Natural killer cell (primary cell): ENCODE data around the gene NABP2. TPM values are rescaled to one million over a fixed set of nuclear protein-coding genes. Genes with fewer than 3 reads are reported as not detected.

ENCODE experiments used
- ATAC-seq, 3 donors: fragments of 150-1000 bp in 2 of 3; fragments of 200-7000 bp in 1 of 3; cut with Tn5 transposase; 1 replicate in 1 of 3; 2 replicates in 2 of 3; pipeline ENCODE4 v1.10.0; 2021; ENCODE audit warnings: mild to moderate bottlenecking in 2 of 3, moderate library complexity in 2 of 3
- DNase-seq, 2 donors: peaks; one replicate each; pipeline versions ENCODE4 v3.0.0 to v3.0.0-alpha.2; 2013 to 2021; ENCODE audit warnings: mixed read lengths in 1 of 2
- H3K27ac ChIP-seq: one replicate; pipeline ENCODE4 v1.5.1; 2013; ENCODE audit warnings: mild to moderate bottlenecking, low read length
- H3K27me3 ChIP-seq: one replicate; pipeline ENCODE4 v1.6.1; 2013; ENCODE audit warnings: low read length; ENCODE audit not compliant: control insufficient read depth, insufficient read depth
- H3K36me3 ChIP-seq: one replicate; pipeline ENCODE4 v1.6.1; 2013; ENCODE audit warnings: low read length; ENCODE audit not compliant: control insufficient read depth, insufficient read depth
- H3K4me1 ChIP-seq: one replicate; pipeline ENCODE4 v1.6.1; 2013; ENCODE audit warnings: low read length; ENCODE audit not compliant: control insufficient read depth, insufficient read depth
- H3K4me3 ChIP-seq: one replicate; pipeline ENCODE4 v1.5.1; 2013; ENCODE audit warnings: low read length
- H3K9me3 ChIP-seq: one replicate; pipeline ENCODE4 v1.6.1; 2013; ENCODE audit warnings: low read length; ENCODE audit not compliant: control insufficient read depth, insufficient read depth
- H3K27ac Mint-ChIP-seq, 2 donors: one replicate each; pipeline ENCODE4 v1.8.0; 2022; ENCODE audit warnings: mild to moderate bottlenecking in 2 of 2, mixed read lengths in 2 of 2, moderate library complexity in 1 of 2
- H3K27me3 Mint-ChIP-seq, 2 donors: one replicate each; pipeline ENCODE4 v1.8.0; 2022; ENCODE audit warnings: low read depth in 2 of 2, mixed read lengths in 2 of 2
- H3K36me3 Mint-ChIP-seq: one replicate; pipeline ENCODE4 v1.8.0; 2022; ENCODE audit warnings: mixed read lengths
- H3K4me1 Mint-ChIP-seq, 2 donors: one replicate each; pipeline ENCODE4 v1.8.0; 2022; ENCODE audit warnings: mixed read lengths in 2 of 2
- H3K4me3 Mint-ChIP-seq: one replicate; pipeline ENCODE4 v1.8.0; 2022; ENCODE audit warnings: mild to moderate bottlenecking, moderate library complexity, mixed read lengths
- H3K9me3 Mint-ChIP-seq, 2 donors: one replicate each; pipeline ENCODE4 v1.8.0; 2022; ENCODE audit warnings: mixed read lengths in 2 of 2
- CTCF ChIP-seq: fragments of 200-600 bp; IDR thresholded peaks from one replicate; pipeline ENCODE4 v1.8.0; 2022; ENCODE audit warnings: antibody characterized with exemption
- WGBS: methylation state at CpG from one replicate; pipeline ENCODE4 v1.1.7; 2013; ENCODE audit warnings: missing lambda C conversion rate; ENCODE audit not compliant: insufficient coverage; 5-methylcytosine and 5-hydroxymethylcytosine counted together
- intact Hi-C: fragments of 100-400 bp; cut with micrococcal nuclease; formaldehyde crosslinking; loops from one replicate; pipeline ENCODE4 v1.14.2; 2022
- total RNA-seq, 4 donors: library from RNA; stranded (reverse); fragments of 120-200 nt in 1 of 4; gene quantifications; one replicate each; pipeline versions ENCODE4 v1.2.3 to v1.2.4, GENCODE V29; 2013 to 2022

NABP2 gene
- total RNA-seq, 3 donors from 2014 or later (not counting 1 experiment from before 2014, with no cell fraction given), result 21.6 to 23.4 (median 22.6) TPM

GRCh38 chr12:56257071-56257470, 32.9 kb downstream of the NABP2 start:
- WGBS, result 98% methylated on average over 8 of the region's 8 CpGs

GRCh38 chr12:56257491-56258067, 33.4 kb downstream of the NABP2 start:
- Histone ChIP-seq H3K27ac (no peak overlapping the region), H3K27me3 (no peaks in the 10 kb centered on the region), H3K9me3 (no peaks in the 10 kb centered on the region), H3K4me3 (peak overlapping the region; percentile 53), H3K4me1 (peaks cover 24% of the 10 kb centered on the region), H3K36me3 (peaks cover 39% of the 10 kb centered on the region)
- DNase-seq, result no peak
- peak overlapping the region; percentile 83 for H3K4me3 Mint-ChIP-seq
- no peaks in the 10 kb centered on the region for H3K27me3 Mint-ChIP-seq
- TF ChIP-seq CTCF, result no peak
- H3K4me1 Mint-ChIP-seq, result peaks cover 8 to 26% of the 10 kb centered on the region in 2 donors
- H3K36me3 Mint-ChIP-seq, result peaks cover 10% of the 10 kb centered on the region
- peak overlapping the region; percentile 25 to 88 for H3K27ac Mint-ChIP-seq
- peak in 1 of 3 donors; percentile 8 for ATAC-seq
- WGBS, result 1% methylated on average over 27 of the region's 27 CpGs
- intact Hi-C loops, result loop anchor here (2.0 to 10.0 kb wide), 4 partner anchors 35 to 207 kb away; partner anchors contain the start of genes NABP2, RNF41, SPRYD4 and ZC3H10
- H3K9me3 Mint-ChIP-seq, result no peaks in the 10 kb centered on the region

More at GRCh38 chr12:56257071-56257470, 32.9 kb downstream of the NABP2 start:
- intact Hi-C loops, result loop anchor here (5.0 to 10.0 kb wide), 2 partner anchors 35 to 208 kb away; partner anchors contain the start of genes NABP2, RNF41 and SPRYD4
- peak overlapping the region in 1 of 2 donors; percentile 88 for H3K27ac Mint-ChIP-seq
- no peak for TF ChIP-seq CTCF
- peaks cover 8 to 26% of the 10 kb centered on the region in 2 donors for H3K4me1 Mint-ChIP-seq
- Histone ChIP-seq H3K4me3 (peak overlapping the region; percentile 53), H3K27me3 (no peaks in the 10 kb centered on the region), H3K36me3 (peaks cover 44% of the 10 kb centered on the region), H3K9me3 (no peaks in the 10 kb centered on the region), H3K27ac (no peak overlapping the region), H3K4me1 (peaks cover 24% of the 10 kb centered on the region)
- H3K9me3 Mint-ChIP-seq, result no peaks in the 10 kb centered on the region
- DNase-seq, result no peak
- H3K4me3 Mint-ChIP-seq, result peak overlapping the region; percentile 83
- H3K27me3 Mint-ChIP-seq, result no peaks in the 10 kb centered on the region
- peaks cover 10% of the 10 kb centered on the region for H3K36me3 Mint-ChIP-seq
- no peak for ATAC-seq

GRCh38 chr12:56258068-56258819, 34.1 kb downstream of the NABP2 start, which contains the start of gene ANKRD52:
Gene ANKRD52, minus strand, starts transcription at chr12:56258384. Its CDS starts 115 bp downstream, at chr12:56258269.
- DNase-seq, result peak; percentile 84 to 93
- H3K4me3 ChIP-seq, result peak within 1 kb of the TSS; percentile 75
- intact Hi-C loops, result loop anchor here (2.0 to 10.0 kb wide), 4 partner anchors 36 to 207 kb away; partner anchors contain the start of genes NABP2, RNF41, SPRYD4 and ZC3H10
- Mint-ChIP-seq H3K36me3 (peaks cover 10% of the 10 kb centered on the region), H3K27ac (peak within 1 kb of the TSS; percentile 80 to 88), H3K4me1 (peaks cover 8 to 26% of the 10 kb centered on the region in 2 donors), H3K4me3 (peak within 1 kb of the TSS; percentile 94), H3K9me3 (no peaks in the 10 kb centered on the region), H3K27me3 (no peaks in the 10 kb centered on the region)
- peak within 1 kb of the TSS; percentile 63 for H3K27ac ChIP-seq
- peak; percentile 82 for TF ChIP-seq CTCF
- no peaks in the 10 kb centered on the region for H3K27me3 ChIP-seq
- peak; percentile 97 to 98 (median 97) for ATAC-seq
- under 1% methylated on average over 73 of the region's 78 CpGs for WGBS
- H3K36me3 ChIP-seq, result peaks cover 32% of the 10 kb centered on the region
- H3K9me3 ChIP-seq, result no peaks in the 10 kb centered on the region
- peaks cover 24% of the 10 kb centered on the region for H3K4me1 ChIP-seq
